ENCODE results near the gene THBS1. TPM values are rescaled to one million over a fixed set of nuclear protein-coding genes. Genes with fewer than 3 reads are reported as not detected.
A peak's percentile ranks its signal among the peaks of the same experiment; 100 is the strongest.

Gene THBS1
- total RNA-seq, 1 donor from 2014 or later = 154 TPM

- no peak for DNase-seq (ENCODE audit: low spot score)
Measured at GRCh38 chr15:39608185-39609139, 27.6 kb downstream of the THBS1 start.

- no peak for DNase-seq (ENCODE audit: low spot score)
Measured at GRCh38 chr15:39609166-39609916, 28.5 kb downstream of the THBS1 start.

GRCh38 chr15:39610665-39611064 is 29.8 kb downstream of the THBS1 start:
- DNase-seq (ENCODE audit: low spot score) = no peak

- DNase-seq (ENCODE audit: low spot score) = no peak
Measured at GRCh38 chr15:39613271-39613670, 32.4 kb downstream of the THBS1 start.

GRCh38 chr15:39613861-39614260 is 33.0 kb downstream of the THBS1 start:
- DNase-seq (ENCODE audit: low spot score) = no peak

- no peak for DNase-seq (ENCODE audit: low spot score)
Measured at GRCh38 chr15:39616731-39617455, 36.0 kb downstream of the THBS1 start.

- no peak for DNase-seq (ENCODE audit: low spot score)
Measured at GRCh38 chr15:39618063-39618823, 37.4 kb downstream of the THBS1 start.

GRCh38 chr15:39621210-39621609 is 40.3 kb downstream of the THBS1 start:
- no peak for DNase-seq (ENCODE audit: low spot score)

GRCh38 chr15:39621976-39622375 is 41.1 kb downstream of the THBS1 start:
- no peak for DNase-seq (ENCODE audit: low spot score)

GRCh38 chr15:39622660-39623516 is 42.0 kb downstream of the THBS1 start:
- no peak for DNase-seq (ENCODE audit: low spot score)

GRCh38 chr15:39623529-39623931 is 42.7 kb downstream of the THBS1 start:
- DNase-seq (ENCODE audit: low spot score) = no peak

GRCh38 chr15:39624806-39625205 is 43.9 kb downstream of the THBS1 start:
- peak; percentile 66 for DNase-seq (ENCODE audit: low spot score)

- no peak for DNase-seq (ENCODE audit: low spot score)
Measured at GRCh38 chr15:39625451-39625850, 44.6 kb downstream of the THBS1 start.

- no peak for DNase-seq (ENCODE audit: low spot score)
Measured at GRCh38 chr15:39625856-39626255, 45.0 kb downstream of the THBS1 start.

GRCh38 chr15:39627451-39628143 is 46.7 kb downstream of the THBS1 start:
- no peak for DNase-seq (ENCODE audit: low spot score)

GRCh38 chr15:39628144-39628508 is 47.2 kb downstream of the THBS1 start:
- no peak for DNase-seq (ENCODE audit: low spot score)

GRCh38 chr15:39628546-39629257 is 47.8 kb downstream of the THBS1 start:
- DNase-seq (ENCODE audit: low spot score) = no peak

- no peak for DNase-seq (ENCODE audit: low spot score)
Measured at GRCh38 chr15:39629371-39629770, 48.5 kb downstream of the THBS1 start.

- no peak for DNase-seq (ENCODE audit: low spot score)
Measured at GRCh38 chr15:39629906-39630305, 49.0 kb downstream of the THBS1 start.

Data from ureter (tissue), 1 donor.